ENCODE data around the gene TTC33. TPM values are rescaled to one million over a fixed set of nuclear protein-coding genes. Genes with fewer than 3 reads are reported as not detected.

The TTC33 gene
- total and polyA plus RNA-seq, 10 donors: 4.3 to 17.9 (median 13.7) TPM

DNA sequence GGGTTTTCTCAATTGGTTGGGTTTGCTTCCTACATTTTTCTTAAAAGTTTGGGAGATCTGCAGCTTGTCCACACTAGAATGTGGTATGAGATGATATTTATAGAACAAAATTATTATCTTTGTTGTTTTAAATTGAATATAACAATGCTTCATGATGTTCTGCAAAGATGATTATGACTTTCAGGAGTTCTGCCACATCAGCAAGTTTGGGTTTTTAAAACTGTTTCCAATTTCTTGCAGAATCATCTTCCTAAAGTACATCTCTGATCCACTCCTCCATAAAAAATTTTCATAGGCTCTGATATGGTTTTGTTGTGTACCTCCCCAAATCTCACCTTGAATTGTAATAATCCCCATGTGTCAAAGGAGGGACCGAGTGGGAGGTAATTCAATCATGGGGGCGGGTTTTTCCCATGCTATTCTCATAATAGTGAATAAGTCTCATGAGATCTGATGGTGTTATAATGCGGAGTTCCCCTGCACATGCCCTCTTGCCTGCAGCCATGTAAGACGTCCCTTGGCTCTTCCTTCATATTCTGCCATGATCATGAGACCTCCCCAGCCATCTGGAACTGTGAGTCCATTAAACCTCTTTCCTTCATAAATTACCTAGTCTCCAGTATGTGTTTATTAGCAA is 195.2 kb downstream of the TTC33 start:
- no peak overlapping the region for H3K27ac ChIP-seq
- intact Hi-C loops (cut with DNase I; ENCODE audit: low total_unique reads): no loop called here
- no peaks in the 10 kb centered on the region for H3K36me3 ChIP-seq
- no peak overlapping the region for H3K4me3 ChIP-seq
- TF ChIP-seq POLR2A (IDR thresholded peaks at IDR 0.05) (no peak), POLR2AphosphoS5 (IDR thresholded peaks at IDR 0.05) (no peak), CTCF (IDR thresholded peaks at IDR 0.05 in 8 of 11, conservative IDR thresholded peaks at IDR 0.05 in 3 of 11) (no peak)
- WGBS, 5 donors: 71 to 83% (median 79%) methylated on average over 4 of the region's 4 CpGs
- DNase-seq: no peak
- H3K4me1 ChIP-seq: no peaks in the 10 kb centered on the region
- peaks cover 0 to 9% (median 0%) of the 10 kb centered on the region in 8 donors for H3K9me3 ChIP-seq
- no peaks in the 10 kb centered on the region for H3K27me3 ChIP-seq (replicated peaks in 1 of 7)

DNA sequence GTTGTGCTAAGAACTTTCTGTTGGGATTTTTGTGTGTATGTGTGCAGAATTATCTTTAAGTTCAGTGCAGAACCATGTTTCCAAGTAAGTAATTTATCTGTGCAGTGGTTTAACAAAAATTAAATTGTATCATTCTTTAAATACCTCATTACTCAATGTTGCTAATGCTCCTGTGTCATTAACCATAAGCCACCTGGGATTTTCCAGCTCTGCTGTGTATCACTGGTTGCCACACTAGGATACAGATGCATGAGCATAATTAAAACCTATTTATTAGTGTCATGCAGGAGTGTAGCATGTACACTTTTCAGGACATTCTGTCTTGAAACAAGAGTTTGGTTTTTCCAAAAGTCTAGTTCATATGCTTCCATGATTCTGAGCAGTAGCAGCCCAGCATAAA is 196.5 kb downstream of the TTC33 start:
- Histone ChIP-seq H3K4me1 (no peaks in the 10 kb centered on the region), H3K27ac (no peak overlapping the region), H3K9me3 (peaks cover 0 to 9% (median 0%) of the 10 kb centered on the region in 8 donors), H3K4me3 (no peak overlapping the region), H3K36me3 (no peaks in the 10 kb centered on the region), H3K27me3 (replicated peaks in 1 of 7) (no peaks in the 10 kb centered on the region)
- TF ChIP-seq POLR2AphosphoS5 (IDR thresholded peaks at IDR 0.05) (no peak), POLR2A (IDR thresholded peaks at IDR 0.05) (no peak), CTCF (IDR thresholded peaks at IDR 0.05 in 8 of 11, conservative IDR thresholded peaks at IDR 0.05 in 3 of 11) (no peak)
- intact Hi-C loops (cut with DNase I; ENCODE audit: low total_unique reads): no loop called here
- no peak for DNase-seq

DNA sequence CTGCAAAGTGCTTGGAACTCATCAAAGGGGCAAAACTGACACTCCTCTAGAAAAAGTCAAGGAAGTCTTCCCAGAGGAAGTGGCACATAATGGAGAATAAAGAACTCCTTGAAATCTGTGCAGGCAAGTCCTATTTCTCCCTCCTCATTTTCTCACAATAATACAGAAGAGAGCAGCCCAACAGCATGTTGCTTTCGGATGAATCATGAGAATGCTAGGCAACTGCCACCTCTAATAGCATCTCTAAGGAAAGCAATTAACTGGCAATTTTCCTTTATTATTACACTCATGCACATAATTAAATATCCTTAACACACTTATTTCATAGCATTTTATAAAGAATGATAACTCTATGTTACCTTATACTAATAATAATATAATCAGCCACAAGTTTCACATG is 198.3 kb downstream of the TTC33 start:
- intact Hi-C loops (cut with DNase I; ENCODE audit: low total_unique reads): no loop called here
- 90 to 100% (median 95%) methylated on average over 1 of the region's 1 CpG for WGBS, 5 donors

GRCh38 chr5:40556811-40557210 is 198.9 kb downstream of the TTC33 start:
- intact Hi-C loops (cut with DNase I; ENCODE audit: low total_unique reads): no loop called here
- DNase-seq: no peak
- Histone ChIP-seq H3K4me3 (no peak overlapping the region), H3K4me1 (no peaks in the 10 kb centered on the region), H3K9me3 (peaks cover 0 to 6% (median 0%) of the 10 kb centered on the region in 8 donors), H3K27ac (no peak overlapping the region), H3K36me3 (no peaks in the 10 kb centered on the region), H3K27me3 (replicated peaks in 1 of 7) (no peaks in the 10 kb centered on the region)
- TF ChIP-seq POLR2A (IDR thresholded peaks at IDR 0.05): no peak
- no peak for TF ChIP-seq CTCF (IDR thresholded peaks at IDR 0.05 in 8 of 11, conservative IDR thresholded peaks at IDR 0.05 in 3 of 11)
- TF ChIP-seq POLR2AphosphoS5 (IDR thresholded peaks at IDR 0.05): no peak

More for the DNA sequence above, 198.3 kb downstream of the TTC33 start:
- no peaks in the 10 kb centered on the region for H3K27me3 ChIP-seq (replicated peaks in 1 of 7)
- H3K4me1 ChIP-seq: no peaks in the 10 kb centered on the region
- peaks cover 0 to 9% (median 0%) of the 10 kb centered on the region in 8 donors for H3K9me3 ChIP-seq
- H3K36me3 ChIP-seq: no peaks in the 10 kb centered on the region
- no peak overlapping the region for H3K27ac ChIP-seq
- TF ChIP-seq POLR2A (IDR thresholded peaks at IDR 0.05): no peak
- no peak for TF ChIP-seq POLR2AphosphoS5 (IDR thresholded peaks at IDR 0.05)
- TF ChIP-seq CTCF (IDR thresholded peaks at IDR 0.05 in 8 of 11, conservative IDR thresholded peaks at IDR 0.05 in 3 of 11): no peak
- no peak for DNase-seq
- H3K4me3 ChIP-seq: no peak overlapping the region

Data from spleen (tissue), 11 donors.